GM21390 (cell line): ENCODE measurements around the gene RECQL5.

ENCODE experiments used
- ATAC-seq: cut with Tn5 transposase; IDR thresholded peaks from one replicate; pipeline ENCODE4 v1.9.1; 2021; ENCODE audit not compliant: unreplicated experiment

RECQL5 gene

DNA sequence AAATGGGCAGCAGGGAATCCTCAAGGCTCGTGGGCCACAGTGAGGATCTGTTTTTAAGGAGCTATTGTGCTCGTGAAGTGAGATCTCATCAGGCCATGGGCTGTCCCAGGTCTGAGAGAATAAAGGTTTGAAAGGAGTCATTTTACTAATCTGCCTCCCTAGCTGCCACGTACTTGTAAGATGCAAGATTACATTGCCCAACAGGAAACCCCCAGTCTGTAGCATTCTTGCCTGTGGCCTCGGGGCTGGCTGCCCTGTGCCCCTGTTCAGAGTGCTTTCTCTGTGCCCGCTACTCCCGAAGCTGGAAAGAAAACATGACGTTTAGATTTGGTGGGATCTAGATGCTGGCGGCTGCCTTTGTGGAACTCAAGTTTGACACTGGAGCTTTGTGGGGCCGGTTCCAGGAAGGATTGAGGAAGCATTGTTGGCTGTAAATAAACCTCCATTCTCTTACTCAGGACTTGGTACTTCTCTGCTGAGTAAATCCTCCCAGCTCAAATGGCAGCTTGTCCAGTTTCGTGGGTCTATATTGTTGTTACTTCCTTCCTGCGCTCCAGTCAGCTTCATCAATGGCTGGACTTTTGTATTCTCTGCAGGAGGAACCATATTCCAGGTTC lies 21.4 kb upstream of the RECQL5 start:
- ATAC-seq = no peak

DNA sequence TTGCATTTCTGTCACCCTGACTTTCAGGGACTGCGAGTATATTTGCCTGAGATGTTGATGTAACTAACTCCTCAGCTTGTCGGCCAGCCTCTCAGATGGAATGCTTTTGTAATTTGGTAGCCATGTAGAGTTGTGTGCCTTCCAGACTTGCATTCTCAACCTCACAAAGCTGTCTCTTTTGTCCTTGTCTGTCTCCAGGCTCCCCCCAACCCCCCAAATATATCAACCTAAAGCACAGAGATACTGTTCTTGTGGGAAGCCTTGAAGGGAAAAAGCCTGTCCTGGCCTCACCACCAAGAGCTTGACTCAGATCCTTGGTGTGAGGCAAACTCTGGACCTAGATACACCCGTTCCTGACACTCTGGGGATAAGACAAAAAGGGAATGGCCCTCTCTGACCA lies 18.5 kb upstream of the RECQL5 start:
- no peak for ATAC-seq

DNA sequence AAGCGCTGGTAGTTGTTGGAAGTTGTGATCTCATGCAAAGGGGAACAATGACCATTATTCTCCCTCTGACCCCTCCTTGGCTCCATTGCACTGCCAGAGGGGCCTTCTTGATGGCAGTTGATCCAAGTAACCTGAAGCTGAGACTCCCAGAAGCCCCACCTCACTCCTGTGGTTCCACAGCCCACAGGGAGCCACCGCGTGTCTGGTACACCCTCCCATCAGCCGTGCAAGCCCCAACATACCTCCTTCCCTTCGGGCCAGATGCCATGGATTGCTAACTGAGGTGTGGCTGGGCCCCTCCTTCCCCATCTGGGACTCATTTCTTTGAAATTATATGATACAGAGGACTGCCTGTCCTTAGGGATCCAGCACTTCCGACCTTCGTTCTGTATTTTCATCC lies 18.0 kb upstream of the RECQL5 start:
- ATAC-seq = no peak

DNA sequence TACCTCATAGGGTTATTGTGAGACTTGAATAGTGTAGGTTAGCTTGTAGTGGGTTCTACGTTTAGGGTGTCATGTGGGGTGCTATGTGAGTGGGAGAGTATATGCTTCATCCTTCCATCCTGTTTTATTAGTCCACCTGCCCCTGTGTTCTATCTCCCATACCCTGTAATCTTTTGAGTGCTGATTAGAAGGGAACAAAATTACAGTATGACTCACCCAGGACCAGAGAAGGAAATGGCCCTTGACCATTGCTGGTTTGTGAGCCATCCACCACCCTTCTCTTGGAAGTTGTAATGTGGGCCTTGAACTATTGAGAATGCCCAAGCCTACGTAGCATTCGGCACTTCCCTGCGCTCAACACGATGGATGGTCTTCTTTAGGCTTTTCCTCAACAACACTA lies 17.3 kb upstream of the RECQL5 start:
- no peak for ATAC-seq

DNA sequence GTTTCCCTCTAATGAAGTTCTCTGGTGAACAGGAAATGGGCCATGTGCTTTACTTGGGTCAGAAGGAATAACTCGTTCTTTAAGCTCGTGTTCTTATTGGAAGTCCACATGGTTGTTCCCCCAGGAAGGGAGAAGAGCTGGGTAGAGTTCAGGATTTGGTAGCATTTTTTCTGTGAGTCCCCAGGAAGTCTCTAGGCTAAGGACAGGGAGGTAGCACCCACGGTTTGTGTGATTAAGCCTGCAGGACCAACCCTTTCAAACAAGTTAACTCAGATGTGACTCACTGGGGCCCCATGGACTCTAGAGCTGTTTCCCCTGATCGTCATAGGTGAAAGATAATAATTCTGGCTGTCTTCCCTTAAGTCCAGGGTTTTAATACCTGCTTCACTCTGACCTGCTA lies 16.6 kb upstream of the RECQL5 start:
- no peak for ATAC-seq

DNA sequence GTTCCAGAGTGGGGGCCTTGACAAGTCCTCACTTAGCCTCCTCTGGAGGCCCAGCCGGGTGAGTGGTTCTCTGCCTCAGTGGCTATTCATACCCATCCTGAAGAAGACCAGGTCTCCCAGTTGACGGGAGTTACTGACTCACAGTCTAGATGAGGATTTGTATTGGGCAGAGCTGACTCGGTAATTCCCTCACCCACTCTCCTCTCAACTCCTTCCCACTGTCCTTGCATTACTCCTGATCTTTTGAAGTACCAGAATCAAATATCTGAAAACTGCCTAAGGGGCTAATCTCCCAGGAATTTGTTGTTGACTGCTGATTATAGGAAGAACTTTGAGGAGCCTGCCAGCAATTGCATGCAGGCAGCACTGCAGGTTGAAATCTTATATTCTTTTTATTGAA lies 14.3 kb upstream of the RECQL5 start:
- ATAC-seq = no peak

DNA sequence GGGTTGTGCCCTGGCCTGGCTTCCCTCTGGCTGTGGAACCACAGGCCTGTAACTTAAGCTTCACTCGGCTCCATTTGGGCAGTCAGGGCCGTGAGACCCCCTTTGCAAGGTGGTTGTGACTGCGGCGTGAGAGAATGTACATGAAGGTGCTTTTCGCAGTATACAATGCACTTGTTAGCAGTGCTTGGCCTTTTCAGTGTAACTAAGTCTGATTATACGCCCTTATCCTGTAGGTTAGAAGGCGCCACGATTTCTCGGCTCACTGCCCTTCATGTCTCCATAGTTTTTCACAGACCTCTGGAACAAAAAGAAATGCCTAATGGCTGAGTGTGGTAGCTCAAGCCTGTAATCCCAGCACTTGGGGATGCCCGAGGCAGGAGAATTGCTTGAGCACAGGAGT lies 13.5 kb upstream of the RECQL5 start:
- ATAC-seq = no peak

DNA sequence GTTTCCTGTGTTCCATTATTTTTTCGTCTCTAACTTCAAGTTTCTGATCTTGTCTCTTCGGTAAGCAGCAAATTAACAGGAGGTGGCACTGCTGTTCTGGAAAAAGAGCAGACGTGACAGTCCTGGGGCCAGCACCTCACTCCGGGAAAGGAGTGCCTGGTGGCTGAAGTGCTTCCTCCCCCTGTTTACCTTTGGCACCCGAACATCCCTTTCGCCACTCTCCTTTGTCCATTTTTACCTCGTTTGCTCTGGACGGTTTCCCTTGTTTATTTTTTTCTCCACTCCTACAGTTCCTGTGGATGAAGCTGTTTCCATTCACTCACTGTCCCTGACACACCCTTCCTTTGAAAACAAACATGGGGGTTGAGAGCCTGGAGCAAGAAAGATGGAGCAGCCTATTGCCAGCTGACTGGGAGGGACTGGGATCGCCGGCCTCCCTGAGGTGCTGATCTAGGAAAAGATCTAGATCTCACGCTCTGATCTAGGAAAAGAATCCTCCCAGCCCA lies 12.8 kb upstream of the RECQL5 start:
- no peak for ATAC-seq

DNA sequence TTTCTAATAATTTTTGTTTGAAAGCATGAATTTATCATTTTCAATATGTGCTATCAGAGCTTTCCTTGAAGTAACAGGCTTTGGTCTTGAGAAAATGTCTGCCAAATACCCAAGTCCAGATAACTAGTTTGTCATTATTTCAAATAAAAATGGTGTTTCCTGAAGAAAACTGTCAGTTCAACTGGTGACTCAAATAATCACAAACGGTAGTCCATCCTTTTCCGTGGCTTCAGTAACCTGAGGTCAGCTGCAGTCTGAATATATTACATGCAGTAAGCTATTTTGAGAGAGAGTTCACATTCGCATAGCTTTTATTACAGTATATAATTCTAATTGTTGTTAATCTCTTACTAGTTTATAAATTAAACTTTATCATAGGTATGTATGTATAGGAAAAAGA lies 9.5 kb upstream of the RECQL5 start:
- no peak for ATAC-seq

DNA sequence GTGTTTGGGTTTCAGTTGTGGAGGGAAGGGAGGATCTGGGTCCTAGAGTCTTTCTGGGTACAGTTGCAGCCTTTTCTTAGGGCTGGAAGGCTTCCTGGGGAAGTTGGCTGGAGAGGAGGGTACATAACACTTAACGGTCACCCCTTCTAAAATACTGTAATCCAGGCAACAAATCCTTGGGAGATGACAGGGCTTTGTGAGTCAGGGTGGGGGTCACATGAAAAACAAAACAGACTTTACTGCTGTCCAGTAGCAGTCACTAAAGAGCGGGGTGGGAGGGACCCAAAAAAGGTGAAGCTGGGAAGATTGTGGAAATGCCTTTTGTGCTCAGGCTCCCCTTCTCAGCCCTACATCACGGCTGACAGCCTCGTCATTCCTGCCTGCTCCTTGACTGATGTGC lies 6.5 kb upstream of the RECQL5 start:
- ATAC-seq = no peak

DNA sequence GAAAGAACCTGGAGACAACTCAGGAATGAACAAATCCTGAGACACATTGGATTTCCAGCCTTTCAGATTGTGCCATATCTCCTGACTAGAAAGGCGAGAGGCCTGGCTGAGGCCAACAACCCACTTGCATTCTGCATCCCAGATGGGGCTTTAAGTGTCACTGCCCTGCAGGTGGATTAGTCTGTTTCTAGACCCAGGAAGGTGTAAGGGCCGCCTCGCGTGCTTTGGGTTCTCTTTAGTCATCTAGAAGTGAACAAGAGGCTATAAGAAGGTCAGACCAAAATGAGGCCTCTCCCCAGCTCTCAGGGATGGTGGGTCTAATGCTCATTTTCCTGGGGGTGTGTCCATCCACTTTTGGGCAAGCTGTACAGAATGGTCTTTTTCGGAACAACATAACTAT lies 5.1 kb upstream of the RECQL5 start:
- ATAC-seq = no peak

DNA sequence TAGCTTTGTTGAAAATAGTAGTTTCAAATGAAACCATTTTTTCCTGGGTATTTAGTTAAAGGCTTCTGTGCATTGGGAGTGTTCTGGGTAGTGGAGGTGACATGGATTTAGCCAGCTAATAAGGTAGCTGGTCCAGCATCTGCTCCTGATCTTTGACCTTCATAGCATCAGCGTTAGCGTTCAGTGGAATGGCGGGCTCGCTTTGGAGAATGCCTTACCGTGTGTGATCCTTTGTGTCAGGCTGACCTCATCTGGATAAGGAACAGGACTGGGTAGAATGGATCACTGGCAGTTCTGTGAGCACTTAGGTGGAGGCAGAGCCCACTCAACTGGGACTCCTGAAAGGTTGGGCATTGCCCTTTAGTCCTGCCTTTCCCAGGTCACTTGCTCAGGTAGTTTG lies 3.9 kb upstream of the RECQL5 start:
- ATAC-seq = no peak

DNA sequence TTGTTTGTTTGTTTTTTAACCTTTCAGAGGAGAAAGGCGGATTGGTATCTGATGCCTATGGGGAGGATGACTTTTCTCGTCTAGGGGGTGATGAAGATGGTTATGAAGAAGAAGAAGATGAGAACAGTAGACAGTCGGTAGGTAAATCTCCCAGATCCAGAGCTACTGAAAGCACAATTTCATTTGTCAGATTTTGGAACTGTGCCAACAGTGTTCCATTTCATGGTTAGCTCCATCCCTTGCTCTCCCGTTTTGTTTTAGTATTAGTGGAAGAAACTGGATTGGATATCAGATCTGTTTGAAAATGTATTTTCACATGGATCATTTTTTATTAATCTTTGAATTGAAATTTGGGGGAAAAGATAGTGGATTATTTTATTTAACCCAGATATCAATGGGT lies 1.5 kb upstream of the RECQL5 start:
- no peak for ATAC-seq

DNA sequence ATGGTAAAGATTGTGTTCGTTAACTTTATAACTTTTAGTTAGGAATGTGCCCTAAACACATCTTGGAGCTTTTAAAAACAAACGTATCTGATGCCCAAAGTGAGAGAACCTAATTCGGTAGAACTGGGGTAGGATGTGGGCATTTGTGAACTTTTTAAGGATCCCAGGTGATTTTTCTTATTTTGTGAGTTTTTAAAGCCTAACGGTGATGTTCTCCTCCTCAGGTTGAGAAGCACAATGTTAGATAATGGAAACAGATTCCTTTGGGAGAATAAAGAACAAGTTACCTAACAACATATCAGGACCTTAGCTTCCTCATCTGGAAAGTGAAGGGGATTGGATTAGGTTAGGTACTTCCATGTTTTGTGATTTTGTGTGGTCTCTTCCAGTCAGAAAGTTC lies 871 bp upstream of the RECQL5 start:
- no peak for ATAC-seq

DNA sequence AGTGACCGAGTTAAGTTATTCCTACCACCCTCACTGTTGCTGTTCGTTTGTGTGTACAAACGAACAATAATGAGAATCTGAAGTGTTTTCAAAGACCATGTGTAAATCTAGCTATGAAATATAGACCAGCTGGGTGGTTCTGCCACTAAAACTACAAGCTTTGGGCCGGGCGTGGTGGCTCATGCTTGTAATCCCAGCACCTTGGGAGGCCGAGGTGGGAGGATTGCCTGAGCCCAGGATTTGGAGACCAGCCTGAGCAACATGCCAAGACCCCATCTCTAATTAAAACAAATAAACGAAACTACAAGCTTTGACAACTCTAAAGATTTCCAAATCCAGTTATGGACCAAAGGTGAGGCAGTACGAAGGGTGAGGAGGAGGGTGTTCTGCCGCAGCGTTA lies 973 bp downstream of the RECQL5 start:
- ATAC-seq = no peak

DNA sequence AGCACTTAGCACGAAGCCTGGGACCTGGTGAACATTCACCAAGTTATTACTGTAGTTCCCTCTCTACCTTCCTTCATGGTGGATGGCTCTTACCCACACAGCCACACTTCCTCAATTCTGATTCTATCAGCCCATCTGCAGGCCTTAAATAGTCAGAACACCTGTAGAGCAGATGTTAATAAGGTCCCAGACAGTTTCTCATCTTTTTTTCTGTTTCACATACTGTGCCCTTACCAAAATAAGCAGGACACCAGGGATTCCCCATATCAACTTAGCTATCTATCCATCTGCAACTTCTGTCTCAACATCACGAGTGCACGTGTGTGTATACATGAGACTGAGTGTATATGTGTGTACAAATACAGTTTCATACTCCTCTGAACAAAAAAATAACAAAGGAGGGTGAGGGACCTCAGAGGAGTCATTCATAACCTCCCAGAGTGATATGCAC lies 2.8 kb downstream of the RECQL5 start:
- ATAC-seq = peak; percentile 70

DNA sequence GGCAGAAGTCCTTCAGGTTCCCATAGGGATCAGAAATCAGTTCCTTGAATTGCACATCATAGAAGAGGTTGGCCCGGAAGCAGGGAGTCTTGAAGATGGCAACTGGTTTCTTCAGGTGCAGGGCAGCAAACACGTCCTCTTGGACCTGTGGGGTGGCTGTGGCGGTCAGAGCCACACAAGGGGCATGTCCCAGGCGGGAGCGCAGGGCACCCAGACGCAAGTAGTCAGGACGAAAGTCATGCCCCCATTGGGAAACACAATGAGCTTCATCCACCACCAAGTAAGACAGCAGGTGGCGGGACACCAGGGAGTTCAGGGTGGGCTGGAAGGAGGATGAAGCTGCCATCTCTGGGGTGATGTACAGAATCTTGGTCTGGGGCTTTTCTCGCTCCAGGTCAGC lies 4.4 kb downstream of the RECQL5 start:
- no peak for ATAC-seq

DNA sequence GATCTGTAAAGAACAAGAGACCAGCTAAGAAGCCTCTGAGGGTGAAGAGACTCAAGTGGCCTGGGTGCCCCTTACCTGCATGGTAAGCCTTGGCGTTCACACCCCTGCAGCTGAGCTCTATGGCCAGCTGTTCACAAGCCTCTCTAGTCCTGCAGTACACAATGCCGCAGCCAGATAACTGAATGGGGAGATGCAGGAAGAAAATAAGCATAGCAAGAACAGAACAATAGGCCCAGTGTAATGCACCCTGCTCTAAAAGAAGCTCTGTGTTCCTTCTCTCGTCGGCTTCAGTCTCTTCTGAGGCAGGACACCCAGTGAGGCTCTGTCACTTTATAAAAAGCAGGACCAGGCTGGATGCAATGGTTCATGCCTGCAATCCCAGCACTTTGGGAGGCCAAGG lies 5.4 kb downstream of the RECQL5 start:
- ATAC-seq = no peak

DNA sequence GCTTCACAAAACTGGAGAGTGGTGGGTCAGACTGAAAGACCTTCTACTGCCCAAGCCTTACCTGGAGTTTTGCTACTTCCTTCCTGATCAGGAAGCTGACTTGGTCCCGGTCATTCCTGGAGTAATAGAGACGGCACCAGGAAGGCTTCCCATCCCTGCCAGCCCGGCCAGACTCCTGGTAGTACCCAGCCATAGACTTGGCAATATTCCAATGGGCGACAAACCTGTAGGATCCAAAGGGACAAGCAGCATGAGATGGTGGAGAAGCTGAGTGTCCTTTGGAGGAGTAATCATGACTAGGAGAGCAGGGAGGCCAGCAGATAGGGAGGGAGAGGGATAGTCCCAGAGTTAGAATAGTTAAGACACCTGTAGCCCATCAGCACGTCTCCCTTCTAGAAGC lies 8.7 kb downstream of the RECQL5 start:
- no peak for ATAC-seq

DNA sequence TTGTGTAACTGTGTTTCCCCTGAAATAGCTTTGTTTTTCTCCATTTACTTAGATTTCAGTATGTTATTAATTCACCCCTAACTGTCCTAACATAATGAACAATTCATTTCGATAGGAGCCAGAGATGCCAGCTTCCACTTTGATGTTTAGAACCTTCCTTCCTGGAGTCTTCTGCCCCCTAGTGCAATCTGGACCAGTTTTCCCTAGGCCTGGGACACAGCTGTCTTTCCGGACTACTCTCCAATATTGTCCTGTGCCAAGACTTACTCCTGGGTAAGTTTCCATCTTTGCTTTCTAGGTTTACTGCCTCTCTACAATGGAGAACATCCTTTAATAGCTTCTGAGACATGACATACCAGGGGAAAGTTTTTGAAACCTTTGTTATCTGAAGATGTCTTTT lies 12.8 kb downstream of the RECQL5 start:
- no peak for ATAC-seq

DNA sequence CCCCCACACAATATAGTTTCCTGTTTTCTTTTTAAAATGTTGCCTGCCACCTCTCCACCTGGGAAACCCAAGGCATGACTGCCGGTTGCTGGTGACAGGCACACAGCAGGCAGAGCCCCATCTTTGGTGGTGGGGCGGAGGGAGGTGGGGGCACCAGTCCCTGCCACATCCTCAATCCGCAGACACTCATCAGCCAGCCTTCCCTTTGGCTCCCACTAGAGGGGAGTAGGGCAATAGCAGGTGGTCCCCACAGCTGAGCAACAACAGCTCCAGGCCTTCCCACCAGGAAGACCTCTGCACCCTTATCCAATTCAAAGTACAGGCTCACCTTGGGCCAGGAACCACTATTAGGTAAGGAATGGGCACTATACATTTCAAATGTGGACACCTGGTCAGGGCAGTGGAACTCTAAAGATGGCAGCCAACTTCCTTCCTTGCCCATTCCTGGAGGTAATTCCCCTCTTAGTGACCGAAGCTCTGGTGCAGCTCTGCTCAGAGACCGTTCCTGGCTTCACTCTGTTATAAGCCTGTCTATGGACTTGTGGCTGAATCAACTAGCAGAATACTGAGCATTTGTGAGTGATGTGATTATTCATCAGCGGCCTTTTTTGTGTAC lies 13.9 kb downstream of the RECQL5 start:
- no peak for ATAC-seq

DNA sequence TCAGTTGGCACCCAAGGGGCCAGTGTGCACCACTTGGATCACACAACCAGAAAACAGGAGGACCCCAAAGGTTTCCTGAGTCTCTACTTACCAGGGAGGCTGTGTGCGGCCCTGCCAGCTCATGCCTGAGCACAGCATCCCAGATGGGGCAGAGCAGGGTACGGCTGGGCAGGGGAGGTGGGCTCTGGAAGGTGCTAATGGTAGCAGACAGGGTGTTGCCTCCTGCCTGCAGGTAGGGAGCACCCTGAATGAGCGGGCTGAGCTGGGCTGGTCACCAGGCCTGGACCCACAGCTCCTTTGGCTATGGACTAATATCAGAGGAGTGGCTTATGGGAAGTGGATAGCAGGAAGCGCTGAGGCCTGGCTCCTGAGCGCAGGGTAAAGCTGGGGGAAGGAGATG lies 14.6 kb downstream of the RECQL5 start:
- no peak for ATAC-seq

DNA sequence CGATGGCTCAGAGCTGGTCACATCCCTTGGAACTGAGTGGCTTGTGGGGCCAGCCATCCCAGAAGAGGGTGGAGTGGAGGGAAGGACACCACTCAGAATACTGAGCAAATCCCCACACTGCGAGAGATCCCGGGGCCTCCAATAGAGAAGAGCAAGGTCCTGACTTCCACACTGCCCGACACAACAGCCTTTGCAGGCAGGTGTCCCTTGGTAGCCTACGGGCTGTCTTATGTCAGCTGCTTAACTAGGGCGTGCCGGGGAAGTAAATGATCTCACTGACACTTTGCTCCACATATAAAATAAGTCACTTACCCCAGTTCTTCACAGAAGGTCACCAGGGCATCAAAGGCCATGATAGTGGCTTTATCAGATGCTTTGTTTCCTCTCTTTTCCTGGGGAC lies 16.1 kb downstream of the RECQL5 start:
- ATAC-seq = no peak
